Measurements from ENCODE around the gene SLIT2.

DNA sequence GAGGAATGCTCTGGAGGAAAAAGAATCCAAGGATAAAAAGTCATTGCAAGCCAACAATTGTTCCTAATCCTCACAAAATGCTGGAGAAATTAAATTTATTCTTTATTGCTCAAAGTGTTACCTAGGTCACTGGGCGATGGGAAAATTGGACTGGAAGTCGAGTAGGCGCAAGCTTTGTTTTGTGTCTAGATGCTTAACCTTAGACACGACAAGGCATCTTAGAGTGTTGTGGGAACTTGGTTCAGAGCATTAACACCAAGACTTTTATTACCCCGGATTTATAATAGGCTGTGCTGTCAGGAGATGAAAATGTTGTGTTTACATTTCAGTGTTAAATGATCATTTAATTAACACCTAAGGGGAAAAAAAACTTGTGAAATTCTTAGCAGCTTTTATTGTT lies 25.1 kb downstream of the SLIT2 start:
- TF ChIP-seq GABPA (IDR thresholded peaks at IDR 0.05; ENCODE audit: low read depth, low read length) = no peak
- no peak for TF ChIP-seq GABPA (CRISPR knock-in tag; IDR thresholded peaks at IDR 0.05; ENCODE audit: low read depth)
- TF ChIP-seq SMC3 (IDR thresholded peaks at IDR 0.05; ENCODE audit: low read length) = no peak
- no peak for TF ChIP-seq ETV5 (CRISPR knock-in tag; IDR thresholded peaks at IDR 0.05; ENCODE audit: borderline replicate concordance)

All from HepG2 (cell line).